GM23338 (cell line): ENCODE measurements around the gene ADAMTS15. TPM values are rescaled to one million over a fixed set of nuclear protein-coding genes. Genes with fewer than 3 reads are reported as not detected.

Source experiments
- ATAC-seq: fragments of 200-7000 bp; cut with Tn5 transposase; 3 replicates; pipeline ENCODE4 v1.9.1; 2020
- DNase-seq: peaks from one replicate; pipeline ENCODE4 v3.0.0-alpha.2; 2015; ENCODE audit warnings: low spot score
- H2AFZ ChIP-seq: fragments of 200-600 bp; sonication (generic); 2 replicates; pipeline ENCODE4 v1.8.0; 2016; ENCODE audit warnings: antibody characterized with exemption, mild to moderate bottlenecking, moderate library complexity
- H3F3A ChIP-seq: fragments of 200-600 bp; sonication (generic); replicated peaks from 2 replicates; pipeline ENCODE4 v1.8.0; 2017; ENCODE audit warnings: antibody characterized with exemption, mixed run types, low read depth
- H3K27ac ChIP-seq: fragments of 200-600 bp; sonication (generic); 2 replicates; pipeline ENCODE4 v1.6.1; 2016; ENCODE audit warnings: low read depth
- H3K27me3 ChIP-seq: fragments of 200-600 bp; sonication (generic); 2 replicates; pipeline ENCODE4 v1.8.0; 2016; ENCODE audit warnings: mild to moderate bottlenecking, mixed run types, moderate library complexity; ENCODE audit not compliant: insufficient read depth
- H3K36me3 ChIP-seq: fragments of 200-600 bp; sonication (generic); 2 replicates; pipeline ENCODE4 v1.8.0; 2016; ENCODE audit warnings: mild to moderate bottlenecking; ENCODE audit not compliant: insufficient read depth
- H3K4me1 ChIP-seq: fragments of 200-600 bp; sonication (generic); 2 replicates; pipeline ENCODE4 v1.8.0; 2016; ENCODE audit warnings: mild to moderate bottlenecking, moderate library complexity; ENCODE audit not compliant: insufficient read depth
- H3K4me2 ChIP-seq: fragments of 200-600 bp; sonication (generic); 2 replicates; pipeline ENCODE4 v1.7.1; 2017; ENCODE audit warnings: mixed run types
- H3K4me3 ChIP-seq: fragments of 200-600 bp; sonication (generic); 2 replicates; pipeline ENCODE4 v1.6.1; 2016; ENCODE audit warnings: mixed run types
- H3K79me2 ChIP-seq: fragments of 200-600 bp; sonication (generic); replicated peaks from 2 replicates; pipeline ENCODE4 v1.8.0; 2017; ENCODE audit warnings: mild to moderate bottlenecking; ENCODE audit not compliant: insufficient read depth
- H3K9me2 ChIP-seq: fragments of 200-600 bp; sonication (generic); 2 replicates; pipeline ENCODE4 v1.8.0; 2017; ENCODE audit not compliant: insufficient read depth
- H4K20me1 ChIP-seq: fragments of 200-600 bp; sonication (generic); replicated peaks from 2 replicates; pipeline ENCODE4 v1.8.0; 2017; ENCODE audit warnings: mild to moderate bottlenecking; ENCODE audit not compliant: insufficient read depth
- H3K27ac Mint-ChIP-seq: 2 replicates; pipeline ENCODE4 v1.8.0; 2020; ENCODE audit warnings: inconsistent platforms, mild to moderate bottlenecking, moderate library complexity, mixed read lengths
- H3K27me3 Mint-ChIP-seq: 3 replicates; pipeline ENCODE4 v1.8.0; 2022; ENCODE audit warnings: low read depth, mild to moderate bottlenecking, moderate library complexity, mixed read lengths, inconsistent platforms; ENCODE audit not compliant: insufficient read depth, poor library complexity
- H3K36me3 Mint-ChIP-seq: 3 replicates; pipeline ENCODE4 v1.8.0; 2021; ENCODE audit warnings: low read depth, mild to moderate bottlenecking, inconsistent platforms, moderate library complexity, mixed read lengths
- H3K4me1 Mint-ChIP-seq: 3 replicates; pipeline ENCODE4 v1.8.0; 2020; ENCODE audit warnings: mild to moderate bottlenecking, inconsistent platforms, mixed read lengths
- H3K4me3 Mint-ChIP-seq: 3 replicates; pipeline ENCODE4 v1.8.0; 2021; ENCODE audit warnings: moderate library complexity, mild to moderate bottlenecking, inconsistent platforms, mixed read lengths
- H3K9me3 Mint-ChIP-seq: 3 replicates; pipeline ENCODE4 v1.8.0; 2020; ENCODE audit warnings: moderate library complexity, mild to moderate bottlenecking, inconsistent platforms, mixed read lengths
- CREB1 ChIP-seq: fragments of 250-450 bp; sonication (Bioruptor Pico); IDR thresholded peaks from 2 replicates; pipeline ENCODE4 v1.5.0; 2020; ENCODE audit warnings: low read depth, mild to moderate bottlenecking, moderate library complexity
- EZH2 ChIP-seq: fragments of 200-600 bp; sonication (generic); IDR thresholded peaks from one replicate; pipeline ENCODE4 v1.8.0; 2017; ENCODE audit warnings: antibody characterized with exemption, mild to moderate bottlenecking, low read depth; ENCODE audit not compliant: unreplicated experiment
- EZH2phosphoT487 ChIP-seq: fragments of 200-600 bp; sonication (generic); IDR thresholded peaks from one replicate; pipeline ENCODE4 v1.8.1; 2018; ENCODE audit warnings: antibody characterized with exemption; ENCODE audit not compliant: unreplicated experiment
- JUNB ChIP-seq: IDR thresholded peaks from one replicate; pipeline ENCODE4 v1.6.1; 2016; ENCODE audit warnings: antibody characterized with exemption; ENCODE audit not compliant: unreplicated experiment
- POLR2AphosphoS5 ChIP-seq: IDR thresholded peaks from 2 replicates; pipeline ENCODE4 v1.6.1; 2016; ENCODE audit warnings: antibody characterized with exemption, low read depth
- STAT1 ChIP-seq: IDR thresholded peaks from one replicate; pipeline ENCODE4 v1.6.1; 2016; ENCODE audit warnings: antibody characterized with exemption; ENCODE audit not compliant: unreplicated experiment
- ZNF114 ChIP-seq: fragments of 250-450 bp; sonication (Bioruptor Pico); IDR thresholded peaks from 2 replicates; pipeline ENCODE4 v1.5.0; 2020; ENCODE audit warnings: mild to moderate bottlenecking, moderate library complexity
- ZNF331 ChIP-seq: fragments of 250-450 bp; sonication (Bioruptor Pico); IDR thresholded peaks from 2 replicates; pipeline ENCODE4 v1.5.0; 2020; ENCODE audit warnings: low read depth, mild to moderate bottlenecking, moderate library complexity
- polyA plus RNA-seq: library from polyadenylated mRNA; unstranded; fragments of >200 nt; fragmentation: Nextera tagmentation; extraction: Ambion mirVana; gene quantifications from 2 replicates; pipeline ENCODE4 v1.2.1, GENCODE V29; 2016
- total RNA-seq: library from RNA; depleted of rRNA; stranded (reverse); fragments of >200 nt; shearing (Covaris generic); gene quantifications from 2 replicates; pipeline ENCODE4 v1.2.3, GENCODE V29; 2014
- TF ChIP-seq, protein P1 (sequence below), 2 experiments: fragments of 200-600 bp in 1 of 2; sonication (generic) in 1 of 2; conservative IDR thresholded peaks; 2 replicates each; pipeline versions ENCODE4 v1.5.1 to v1.6.1; 2016 to 2017; ENCODE audit warnings: antibody characterized with exemption in 2 of 2, low read depth in 2 of 2, mild to moderate bottlenecking in 2 of 2, moderate library complexity in 1 of 2
- TF ChIP-seq, protein P2 (sequence below): fragments of 250-450 bp; sonication (Bioruptor Pico); IDR thresholded peaks from 2 replicates; pipeline ENCODE4 v1.5.0; 2020; ENCODE audit warnings: mild to moderate bottlenecking, moderate library complexity

The ADAMTS15 gene
- total and polyA plus RNA-seq, 2 experiments from 2014 or later: 0.42 to 5.6 TPM

- TF ChIP-seq STAT1: no peak
- TF ChIP-seq POLR2AphosphoS5: no peak
These were observed 418 bp upstream of the ADAMTS15 start (continued) for GRCh38 chr11:130448039-130448415.

- no peaks in the 10 kb centered on the region; the same call in 1 of the 2 replicates for H4K20me1 ChIP-seq
- H3K9me2 ChIP-seq: peaks cover 9% of the 10 kb centered on the region; the same call in 1 of the 2 replicates
- H3K27ac ChIP-seq: no peak overlapping the region
- no peaks in the 10 kb centered on the region for H3K4me1 ChIP-seq
- peak overlapping the region; percentile 79 for H3K4me3 ChIP-seq
- H3K27me3 Mint-ChIP-seq: peaks cover 62% of the 10 kb centered on the region
- peaks cover 47% of the 10 kb centered on the region for H3K27me3 ChIP-seq
- TF ChIP-seq EZH2phosphoT487 (no peak), ZNF114 (CRISPR knock-in tag) (no peak), STAT1 (no peak), POLR2AphosphoS5 (no peak), EZH2 (peak; percentile 43), JUNB (no peak)
- TF ChIP-seq, protein P1, sequence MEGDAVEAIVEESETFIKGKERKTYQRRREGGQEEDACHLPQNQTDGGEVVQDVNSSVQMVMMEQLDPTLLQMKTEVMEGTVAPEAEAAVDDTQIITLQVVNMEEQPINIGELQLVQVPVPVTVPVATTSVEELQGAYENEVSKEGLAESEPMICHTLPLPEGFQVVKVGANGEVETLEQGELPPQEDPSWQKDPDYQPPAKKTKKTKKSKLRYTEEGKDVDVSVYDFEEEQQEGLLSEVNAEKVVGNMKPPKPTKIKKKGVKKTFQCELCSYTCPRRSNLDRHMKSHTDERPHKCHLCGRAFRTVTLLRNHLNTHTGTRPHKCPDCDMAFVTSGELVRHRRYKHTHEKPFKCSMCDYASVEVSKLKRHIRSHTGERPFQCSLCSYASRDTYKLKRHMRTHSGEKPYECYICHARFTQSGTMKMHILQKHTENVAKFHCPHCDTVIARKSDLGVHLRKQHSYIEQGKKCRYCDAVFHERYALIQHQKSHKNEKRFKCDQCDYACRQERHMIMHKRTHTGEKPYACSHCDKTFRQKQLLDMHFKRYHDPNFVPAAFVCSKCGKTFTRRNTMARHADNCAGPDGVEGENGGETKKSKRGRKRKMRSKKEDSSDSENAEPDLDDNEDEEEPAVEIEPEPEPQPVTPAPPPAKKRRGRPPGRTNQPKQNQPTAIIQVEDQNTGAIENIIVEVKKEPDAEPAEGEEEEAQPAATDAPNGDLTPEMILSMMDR (conservative IDR thresholded peaks at IDR 0.05; ENCODE audit: low read depth in 2 of 2): no peak
- no peak overlapping the region for H3K27ac Mint-ChIP-seq
- peak; percentile 41 for ATAC-seq
- peak overlapping the region; percentile 87 for H3K4me3 Mint-ChIP-seq
- H3K79me2 ChIP-seq: no peaks in the 10 kb centered on the region
- no peaks in the 10 kb centered on the region for H3K36me3 ChIP-seq
- peaks cover 2% of the 10 kb centered on the region; the same call in 1 of the 3 replicates for H3K9me3 Mint-ChIP-seq
- peak overlapping the region; percentile 94 for H2AFZ ChIP-seq
- peak; percentile 64 for DNase-seq
- peaks cover 9% of the 10 kb centered on the region for H3K4me1 Mint-ChIP-seq
- H3K4me2 ChIP-seq: peak overlapping the region; percentile 93
- peaks cover 3% of the 10 kb centered on the region; the same call in 1 of the 3 replicates for H3K36me3 Mint-ChIP-seq
- 0 out of 2 replicates have a peak, but pooled peaks cover 13% of the 10 kb centered on the region for H3F3A ChIP-seq
These were observed 1.0 kb downstream of the ADAMTS15 start for GRCh38 chr11:130449310-130449990.

DNA sequence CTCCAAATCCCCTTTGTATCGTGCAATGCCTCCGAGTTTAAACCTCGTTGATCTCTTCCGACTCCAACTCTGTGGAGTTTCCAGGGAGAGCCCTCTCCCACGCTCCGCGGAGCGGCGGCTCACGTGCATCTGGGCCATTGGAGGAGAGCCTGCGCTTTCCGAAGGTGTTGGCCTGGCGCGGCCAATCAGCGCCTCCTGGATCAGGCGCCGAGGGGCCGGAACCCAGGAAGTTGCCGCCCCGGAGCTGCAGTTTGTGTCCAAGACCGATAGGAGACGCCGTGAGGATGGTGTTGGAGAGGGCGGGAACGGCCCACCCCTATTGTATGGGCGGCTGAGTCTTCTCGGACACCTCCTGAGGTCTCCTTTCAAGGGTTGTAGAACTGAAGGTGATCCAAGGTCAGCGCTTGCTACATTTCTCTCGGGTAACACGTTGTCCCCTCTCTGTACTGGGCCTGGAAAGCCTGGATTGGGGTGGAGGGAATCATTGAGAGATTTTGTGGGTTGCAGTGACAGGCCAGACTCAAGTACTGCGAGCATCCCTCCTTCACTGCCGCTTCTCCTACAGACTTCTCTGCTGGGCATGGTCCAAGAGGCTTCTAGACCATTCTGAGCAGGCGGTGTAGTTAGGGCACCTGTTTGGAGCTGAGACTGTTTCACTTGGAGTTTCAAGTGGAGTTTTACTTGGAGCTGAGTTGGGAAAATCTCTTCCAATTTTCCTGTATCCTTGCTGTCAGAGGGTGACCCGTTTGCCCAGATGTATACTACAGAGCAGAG is 1.7 kb downstream of the ADAMTS15 start:
- peaks cover 3% of the 10 kb centered on the region; the same call in 1 of the 3 replicates for H3K36me3 Mint-ChIP-seq
- Histone ChIP-seq H3K27ac (no peak overlapping the region), H3K36me3 (no peaks in the 10 kb centered on the region), H3F3A (0 out of 2 replicates have a peak, but pooled peaks cover 13% of the 10 kb centered on the region), H3K4me2 (peak overlapping the region; percentile 93), H3K4me1 (no peaks in the 10 kb centered on the region), H3K4me3 (peak overlapping the region; percentile 79), H3K79me2 (no peaks in the 10 kb centered on the region), H4K20me1 (no peaks in the 10 kb centered on the region; the same call in 1 of the 2 replicates), H2AFZ (peak overlapping the region; percentile 94), H3K9me2 (peaks cover 9% of the 10 kb centered on the region; the same call in 1 of the 2 replicates), H3K27me3 (peaks cover 47% of the 10 kb centered on the region)
- peak overlapping the region; percentile 87 for H3K4me3 Mint-ChIP-seq
- H3K27me3 Mint-ChIP-seq: peaks cover 61% of the 10 kb centered on the region
- peak; percentile 98 for DNase-seq
- ATAC-seq: peak; percentile 72
- H3K4me1 Mint-ChIP-seq: peaks cover 9% of the 10 kb centered on the region
- no peak overlapping the region; the same call in 1 of the 2 replicates for H3K27ac Mint-ChIP-seq
- peaks cover 2% of the 10 kb centered on the region; the same call in 1 of the 3 replicates for H3K9me3 Mint-ChIP-seq
- no peak for TF ChIP-seq POLR2AphosphoS5
- TF ChIP-seq ZNF331 (CRISPR knock-in tag): no peak
- peak; percentile 53; the same call in 1 of the 2 replicates for TF ChIP-seq CREB1 (CRISPR knock-in tag)
- TF ChIP-seq, protein P2, sequence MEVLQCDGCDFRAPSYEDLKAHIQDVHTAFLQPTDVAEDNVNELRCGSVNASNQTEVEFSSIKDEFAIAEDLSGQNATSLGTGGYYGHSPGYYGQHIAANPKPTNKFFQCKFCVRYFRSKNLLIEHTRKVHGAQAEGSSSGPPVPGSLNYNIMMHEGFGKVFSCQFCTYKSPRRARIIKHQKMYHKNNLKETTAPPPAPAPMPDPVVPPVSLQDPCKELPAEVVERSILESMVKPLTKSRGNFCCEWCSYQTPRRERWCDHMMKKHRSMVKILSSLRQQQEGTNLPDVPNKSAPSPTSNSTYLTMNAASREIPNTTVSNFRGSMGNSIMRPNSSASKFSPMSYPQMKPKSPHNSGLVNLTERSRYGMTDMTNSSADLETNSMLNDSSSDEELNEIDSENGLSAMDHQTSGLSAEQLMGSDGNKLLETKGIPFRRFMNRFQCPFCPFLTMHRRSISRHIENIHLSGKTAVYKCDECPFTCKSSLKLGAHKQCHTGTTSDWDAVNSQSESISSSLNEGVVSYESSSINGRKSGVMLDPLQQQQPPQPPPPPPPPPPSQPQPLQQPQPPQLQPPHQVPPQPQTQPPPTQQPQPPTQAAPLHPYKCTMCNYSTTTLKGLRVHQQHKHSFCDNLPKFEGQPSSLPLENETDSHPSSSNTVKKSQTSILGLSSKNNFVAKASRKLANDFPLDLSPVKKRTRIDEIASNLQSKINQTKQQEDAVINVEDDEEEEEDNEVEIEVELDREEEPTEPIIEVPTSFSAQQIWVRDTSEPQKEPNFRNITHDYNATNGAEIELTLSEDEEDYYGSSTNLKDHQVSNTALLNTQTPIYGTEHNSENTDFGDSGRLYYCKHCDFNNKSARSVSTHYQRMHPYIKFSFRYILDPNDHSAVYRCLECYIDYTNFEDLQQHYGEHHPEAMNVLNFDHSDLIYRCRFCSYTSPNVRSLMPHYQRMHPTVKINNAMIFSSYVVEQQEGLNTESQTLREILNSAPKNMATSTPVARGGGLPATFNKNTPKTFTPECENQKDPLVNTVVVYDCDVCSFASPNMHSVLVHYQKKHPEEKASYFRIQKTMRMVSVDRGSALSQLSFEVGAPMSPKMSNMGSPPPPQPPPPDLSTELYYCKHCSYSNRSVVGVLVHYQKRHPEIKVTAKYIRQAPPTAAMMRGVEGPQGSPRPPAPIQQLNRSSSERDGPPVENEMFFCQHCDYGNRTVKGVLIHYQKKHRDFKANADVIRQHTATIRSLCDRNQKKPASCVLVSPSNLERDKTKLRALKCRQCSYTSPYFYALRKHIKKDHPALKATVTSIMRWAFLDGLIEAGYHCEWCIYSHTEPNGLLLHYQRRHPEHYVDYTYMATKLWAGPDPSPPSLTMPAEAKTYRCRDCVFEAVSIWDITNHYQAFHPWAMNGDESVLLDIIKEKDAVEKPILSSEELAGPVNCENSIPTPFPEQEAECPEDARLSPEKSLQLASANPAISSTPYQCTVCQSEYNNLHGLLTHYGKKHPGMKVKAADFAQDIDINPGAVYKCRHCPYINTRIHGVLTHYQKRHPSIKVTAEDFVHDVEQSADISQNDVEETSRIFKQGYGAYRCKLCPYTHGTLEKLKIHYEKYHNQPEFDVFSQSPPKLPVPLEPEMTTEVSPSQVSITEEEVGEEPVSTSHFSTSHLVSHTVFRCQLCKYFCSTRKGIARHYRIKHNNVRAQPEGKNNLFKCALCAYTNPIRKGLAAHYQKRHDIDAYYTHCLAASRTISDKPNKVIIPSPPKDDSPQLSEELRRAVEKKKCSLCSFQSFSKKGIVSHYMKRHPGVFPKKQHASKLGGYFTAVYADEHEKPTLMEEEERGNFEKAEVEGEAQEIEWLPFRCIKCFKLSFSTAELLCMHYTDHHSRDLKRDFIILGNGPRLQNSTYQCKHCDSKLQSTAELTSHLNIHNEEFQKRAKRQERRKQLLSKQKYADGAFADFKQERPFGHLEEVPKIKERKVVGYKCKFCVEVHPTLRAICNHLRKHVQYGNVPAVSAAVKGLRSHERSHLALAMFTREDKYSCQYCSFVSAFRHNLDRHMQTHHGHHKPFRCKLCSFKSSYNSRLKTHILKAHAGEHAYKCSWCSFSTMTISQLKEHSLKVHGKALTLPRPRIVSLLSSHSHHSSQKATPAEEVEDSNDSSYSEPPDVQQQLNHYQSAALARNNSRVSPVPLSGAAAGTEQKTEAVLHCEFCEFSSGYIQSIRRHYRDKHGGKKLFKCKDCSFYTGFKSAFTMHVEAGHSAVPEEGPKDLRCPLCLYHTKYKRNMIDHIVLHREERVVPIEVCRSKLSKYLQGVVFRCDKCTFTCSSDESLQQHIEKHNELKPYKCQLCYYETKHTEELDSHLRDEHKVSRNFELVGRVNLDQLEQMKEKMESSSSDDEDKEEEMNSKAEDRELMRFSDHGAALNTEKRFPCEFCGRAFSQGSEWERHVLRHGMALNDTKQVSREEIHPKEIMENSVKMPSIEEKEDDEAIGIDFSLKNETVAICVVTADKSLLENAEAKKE (CRISPR knock-in tag): peak; percentile 57; the same call in 1 of the 2 replicates
